Peyer's patch (tissue), 4 donors: ENCODE data around the gene KIF4B. TPM values are rescaled to one million over a fixed set of nuclear protein-coding genes. Genes with fewer than 3 reads are reported as not detected.

ENCODE experiments used
- total RNA-seq, 4 donors: library from RNA; depleted of rRNA; stranded (reverse); fragments of >200 nt; gene quantifications; one replicate each; pipeline ENCODE4 v1.1.0, GENCODE V29; 2016

The KIF4B gene
- total RNA-seq, 4 donors from 2014 or later: not detected

Other genes with a start within 250 kb of the KIF4B start
- 10 to 100 TPM; 16.5 to 64.2 (median 42.3) TPM for gene FAXDC2, start 163.2 kb upstream of the KIF4B start, total RNA-seq
- gene CNOT8, start 155.1 kb upstream of the KIF4B start, total RNA-seq: 10 to 100 TPM; 36.9 to 88.3 (median 56.8) TPM
- gene GEMIN5, start 75.5 kb upstream of the KIF4B start, total RNA-seq: 10 to 100 TPM in 3 of 4 donors, 1 to 10 TPM in 1; 9.1 to 13.3 (median 12.2) TPM
- gene MRPL22, start 72.7 kb upstream of the KIF4B start, total RNA-seq: 10 to 100 TPM in 2 of 4 donors, 1 to 10 TPM in 2; 5.8 to 40.6 (median 14.0) TPM